Measurements from ENCODE around the gene OVOL1.
"Not testable (repeated sequence)": the region's sequence is repeated elsewhere in the genome, so short reads cannot be mapped to it uniquely, and the experiment has no call there.

OVOL1 gene

GRCh38 chr11:65786786-65787636, at the start of gene OVOL1:
OVOL1 (plus strand) TSS chr11:65787063; CDS start chr11:65787374, 311 bp downstream.
- no peak for DNase-seq (ENCODE audit: low read depth, low spot score)

GRCh38 chr11:65739022-65739421, 47.8 kb upstream of the OVOL1 start:
- DNase-seq (ENCODE audit: low read depth, low spot score) = no peak

- DNase-seq (ENCODE audit: low read depth, low spot score) = no peak
Observed at GRCh38 chr11:65741185-65741584, 45.7 kb upstream of the OVOL1 start.

- DNase-seq (ENCODE audit: low read depth, low spot score) = no peak
Observed at GRCh38 chr11:65742353-65742752, 44.5 kb upstream of the OVOL1 start.

GRCh38 chr11:65743681-65744025, 43.2 kb upstream of the OVOL1 start:
- DNase-seq (ENCODE audit: low read depth, low spot score) = no peak

GRCh38 chr11:65744026-65744698, 42.7 kb upstream of the OVOL1 start:
- DNase-seq (ENCODE audit: low read depth, low spot score) = no peak

- DNase-seq (ENCODE audit: low read depth, low spot score) = no peak
Observed at GRCh38 chr11:65744699-65745042, 42.2 kb upstream of the OVOL1 start.

GRCh38 chr11:65745049-65745448, 41.8 kb upstream of the OVOL1 start:
- DNase-seq (ENCODE audit: low read depth, low spot score) = no peak

GRCh38 chr11:65762169-65762568, 24.7 kb upstream of the OVOL1 start:
- DNase-seq (ENCODE audit: low read depth, low spot score) = not testable (repeated sequence)

GRCh38 chr11:65762816-65763215, 24.0 kb upstream of the OVOL1 start:
- not testable (repeated sequence) for DNase-seq (ENCODE audit: low read depth, low spot score)

- DNase-seq (ENCODE audit: low read depth, low spot score) = no peak
Observed at GRCh38 chr11:65764434-65764833, 22.4 kb upstream of the OVOL1 start.

GRCh38 chr11:65766535-65766934, 20.3 kb upstream of the OVOL1 start:
- no peak for DNase-seq (ENCODE audit: low read depth, low spot score)

GRCh38 chr11:65767406-65767805, 19.5 kb upstream of the OVOL1 start:
- no peak for DNase-seq (ENCODE audit: low read depth, low spot score)

- DNase-seq (ENCODE audit: low read depth, low spot score) = not testable (repeated sequence)
Observed at GRCh38 chr11:65767806-65768205, 19.1 kb upstream of the OVOL1 start.

- no peak for DNase-seq (ENCODE audit: low read depth, low spot score)
Observed at GRCh38 chr11:65770951-65771567, 15.8 kb upstream of the OVOL1 start.

- DNase-seq (ENCODE audit: low read depth, low spot score) = no peak
Observed at GRCh38 chr11:65771589-65772112, 15.2 kb upstream of the OVOL1 start.

- DNase-seq (ENCODE audit: low read depth, low spot score) = no peak
Observed at GRCh38 chr11:65773784-65774411, 13.0 kb upstream of the OVOL1 start.

- no peak for DNase-seq (ENCODE audit: low read depth, low spot score)
Observed at GRCh38 chr11:65774525-65775306, 12.1 kb upstream of the OVOL1 start.

- no peak for DNase-seq (ENCODE audit: low read depth, low spot score)
Observed at GRCh38 chr11:65776196-65776595, 10.7 kb upstream of the OVOL1 start.

GRCh38 chr11:65776710-65777141, 10.1 kb upstream of the OVOL1 start:
- DNase-seq (ENCODE audit: low read depth, low spot score) = no peak

GRCh38 chr11:65777241-65777640, 9.6 kb upstream of the OVOL1 start:
- DNase-seq (ENCODE audit: low read depth, low spot score) = no peak
